ENCODE measurements around the gene PACRG. TPM values are rescaled to one million over a fixed set of nuclear protein-coding genes. Genes with fewer than 3 reads are reported as not detected.

PACRG gene
- polyA plus RNA-seq, 3 donors, result not detected

GRCh38 chr6:163354761-163355425 lies 627.1 kb downstream of the PACRG start:
- H3K4me2 ChIP-seq (replicated peaks; ENCODE audit: extremely low read depth, low read length, poor library complexity, severe bottlenecking), result peak overlapping the region; percentile 76
- H2AFZ ChIP-seq (ENCODE audit: insufficient read depth, low read depth, low read length, poor library complexity, severe bottlenecking), result no peak overlapping the region
- intact Hi-C loops (cut with micrococcal nuclease), result loop anchor here (5.0 kb wide), 3 partner anchors 52 to 402 kb away; partner anchors contain the start of gene QKI (in 1 of the 2)
- no peak for TF ChIP-seq CTCF (IDR thresholded peaks at IDR 0.05)
- DNase-seq, result peak; percentile 54 to 78 (median 71)
- H4K20me1 ChIP-seq (ENCODE audit: insufficient read depth, low read length), result no peaks in the 10 kb centered on the region
- Mint-ChIP-seq H3K9me3 (no peaks in the 10 kb centered on the region), H3K36me3 (no peaks in the 10 kb centered on the region), H3K27ac (peak overlapping the region in 1 of 7 donors; percentile 98), H3K4me1 (peaks cover 61% of the 10 kb centered on the region), H3K4me3 (peak overlapping the region; percentile 62 to 87), H3K27me3 (ENCODE audit: low read depth in 3 of 3) (peaks cover 0 to 3% (median 0%) of the 10 kb centered on the region in 3 donors)
- peak overlapping the region; percentile 8 to 70 (median 13) for H3K4me3 ChIP-seq (replicated peaks in 1 of 3; ENCODE audit: low read depth in 2 of 3, low read length in 3 of 3)
- no peaks in the 10 kb centered on the region for H3K9me3 ChIP-seq (replicated peaks in 1 of 2; ENCODE audit: control insufficient read depth in 1 of 2, insufficient read depth in 1 of 2, low read length in 2 of 2)
- peaks cover 61 to 68% of the 10 kb centered on the region in 2 donors for H3K4me1 ChIP-seq (ENCODE audit: control insufficient read depth in 1 of 2, insufficient read depth in 2 of 2, low read length in 2 of 2)
- peak overlapping the region; percentile 67 for H3K9ac ChIP-seq (ENCODE audit: insufficient read depth, low read length, poor library complexity, severe bottlenecking)
- WGBS (ENCODE audit: insufficient coverage), result 0% methylated on average over 7 of the region's 13 CpGs
- H3K27me3 ChIP-seq (ENCODE audit: control insufficient read depth in 2 of 2, insufficient read depth in 2 of 2, low read length in 2 of 2), result no peaks in the 10 kb centered on the region
- H3K79me2 ChIP-seq (ENCODE audit: insufficient read depth, low read length), result no peaks in the 10 kb centered on the region
- peak overlapping the region; percentile 94 to 97 for H3K27ac ChIP-seq (ENCODE audit: low read depth in 1 of 2, low read length in 2 of 2)
- no peaks in the 10 kb centered on the region for H3K36me3 ChIP-seq (replicated peaks in 1 of 2; ENCODE audit: control insufficient read depth in 1 of 2, insufficient read depth in 2 of 2, low read length in 2 of 2)

GRCh38 chr6:163355426-163355991 lies 627.7 kb downstream of the PACRG start:
- WGBS (ENCODE audit: insufficient coverage), result no CpG with 5 or more reads among the region's 9 CpGs
- intact Hi-C loops (cut with micrococcal nuclease), result loop anchor here in 1 of 2 donors (5.0 kb wide), 1 partner anchor 57 kb away; the partner anchor contains the start of gene QKI
- Histone ChIP-seq H3K79me2 (ENCODE audit: insufficient read depth, low read length) (no peaks in the 10 kb centered on the region), H3K4me2 (replicated peaks; ENCODE audit: extremely low read depth, low read length, poor library complexity, severe bottlenecking) (peak overlapping the region; percentile 76), H4K20me1 (ENCODE audit: insufficient read depth, low read length) (no peaks in the 10 kb centered on the region), H3K9me3 (replicated peaks in 1 of 2; ENCODE audit: control insufficient read depth in 1 of 2, insufficient read depth in 1 of 2, low read length in 2 of 2) (no peaks in the 10 kb centered on the region), H3K9ac (ENCODE audit: insufficient read depth, low read length, poor library complexity, severe bottlenecking) (peak overlapping the region; percentile 67), H3K27me3 (ENCODE audit: control insufficient read depth in 2 of 2, insufficient read depth in 2 of 2, low read length in 2 of 2) (no peaks in the 10 kb centered on the region), H3K4me3 (replicated peaks in 1 of 3; ENCODE audit: low read depth in 2 of 3, low read length in 3 of 3) (peak overlapping the region; percentile 17 to 70 (median 31)), H2AFZ (ENCODE audit: insufficient read depth, low read depth, low read length, poor library complexity, severe bottlenecking) (peak overlapping the region; percentile 43), H3K4me1 (ENCODE audit: control insufficient read depth in 1 of 2, insufficient read depth in 2 of 2, low read length in 2 of 2) (peaks cover 61 to 62% of the 10 kb centered on the region in 2 donors), H3K36me3 (replicated peaks in 1 of 2; ENCODE audit: control insufficient read depth in 1 of 2, insufficient read depth in 2 of 2, low read length in 2 of 2) (no peaks in the 10 kb centered on the region), H3K27ac (ENCODE audit: low read depth in 1 of 2, low read length in 2 of 2) (peak overlapping the region; percentile 94 to 97)
- Mint-ChIP-seq H3K9me3 (no peaks in the 10 kb centered on the region), H3K27ac (peak overlapping the region in 1 of 7 donors; percentile 98), H3K4me1 (peaks cover 56% of the 10 kb centered on the region), H3K36me3 (no peaks in the 10 kb centered on the region), H3K4me3 (peak overlapping the region; percentile 43 to 87), H3K27me3 (ENCODE audit: low read depth in 3 of 3) (peaks cover 0 to 3% (median 0%) of the 10 kb centered on the region in 3 donors)
- TF ChIP-seq CTCF (IDR thresholded peaks at IDR 0.05), result no peak
- peak; percentile 76 to 94 (median 84) for DNase-seq
